ENCODE data around the gene TGFBR3L.

- TF ChIP-seq OSR1 (CRISPR knock-in tag; IDR thresholded peaks at IDR 0.05) (no peak), ARNTL (CRISPR knock-in tag; IDR thresholded peaks at IDR 0.05; ENCODE audit: borderline replicate concordance, low read depth) (no peak), ESRRG (CRISPR knock-in tag; IDR thresholded peaks at IDR 0.05) (no peak), PATZ1 (CRISPR knock-in tag; IDR thresholded peaks at IDR 0.05; ENCODE audit: borderline replicate concordance) (no peak), ZFP3 (CRISPR knock-in tag; IDR thresholded peaks at IDR 0.05) (no peak)
Observed at GRCh38 chr19:7933411-7933810, 18.8 kb downstream of the TGFBR3L start.

Data from SK-N-SH treated with all-trans-retinoic acid at 6 μM for 48 hours (cell line).